PC-3 (cell line): ENCODE results near the gene DDX24.

Experiments used
- EZH2 ChIP-seq: fragments of 300-600 bp; sonication (generic); IDR thresholded peaks from one replicate; pipeline ENCODE4 v1.6.1; 2017; ENCODE audit warnings: antibody characterized with exemption, mild to moderate bottlenecking, low read length; ENCODE audit not compliant: unreplicated experiment
- TF ChIP-seq, protein P1 (sequence below): fragments of 300-600 bp; sonication (generic); conservative IDR thresholded peaks from 2 replicates; pipeline ENCODE4 v1.5.1; 2017; ENCODE audit warnings: antibody characterized with exemption, low read depth, mild to moderate bottlenecking, low read length

- TF ChIP-seq, protein P1, sequence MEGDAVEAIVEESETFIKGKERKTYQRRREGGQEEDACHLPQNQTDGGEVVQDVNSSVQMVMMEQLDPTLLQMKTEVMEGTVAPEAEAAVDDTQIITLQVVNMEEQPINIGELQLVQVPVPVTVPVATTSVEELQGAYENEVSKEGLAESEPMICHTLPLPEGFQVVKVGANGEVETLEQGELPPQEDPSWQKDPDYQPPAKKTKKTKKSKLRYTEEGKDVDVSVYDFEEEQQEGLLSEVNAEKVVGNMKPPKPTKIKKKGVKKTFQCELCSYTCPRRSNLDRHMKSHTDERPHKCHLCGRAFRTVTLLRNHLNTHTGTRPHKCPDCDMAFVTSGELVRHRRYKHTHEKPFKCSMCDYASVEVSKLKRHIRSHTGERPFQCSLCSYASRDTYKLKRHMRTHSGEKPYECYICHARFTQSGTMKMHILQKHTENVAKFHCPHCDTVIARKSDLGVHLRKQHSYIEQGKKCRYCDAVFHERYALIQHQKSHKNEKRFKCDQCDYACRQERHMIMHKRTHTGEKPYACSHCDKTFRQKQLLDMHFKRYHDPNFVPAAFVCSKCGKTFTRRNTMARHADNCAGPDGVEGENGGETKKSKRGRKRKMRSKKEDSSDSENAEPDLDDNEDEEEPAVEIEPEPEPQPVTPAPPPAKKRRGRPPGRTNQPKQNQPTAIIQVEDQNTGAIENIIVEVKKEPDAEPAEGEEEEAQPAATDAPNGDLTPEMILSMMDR, result no peak
- no peak for TF ChIP-seq EZH2
Measured at GRCh38 chr14:94077111-94077821, 3.7 kb downstream of the DDX24 start.
